ENCODE results near the gene LRRC25.

- TF ChIP-seq, protein P1, sequence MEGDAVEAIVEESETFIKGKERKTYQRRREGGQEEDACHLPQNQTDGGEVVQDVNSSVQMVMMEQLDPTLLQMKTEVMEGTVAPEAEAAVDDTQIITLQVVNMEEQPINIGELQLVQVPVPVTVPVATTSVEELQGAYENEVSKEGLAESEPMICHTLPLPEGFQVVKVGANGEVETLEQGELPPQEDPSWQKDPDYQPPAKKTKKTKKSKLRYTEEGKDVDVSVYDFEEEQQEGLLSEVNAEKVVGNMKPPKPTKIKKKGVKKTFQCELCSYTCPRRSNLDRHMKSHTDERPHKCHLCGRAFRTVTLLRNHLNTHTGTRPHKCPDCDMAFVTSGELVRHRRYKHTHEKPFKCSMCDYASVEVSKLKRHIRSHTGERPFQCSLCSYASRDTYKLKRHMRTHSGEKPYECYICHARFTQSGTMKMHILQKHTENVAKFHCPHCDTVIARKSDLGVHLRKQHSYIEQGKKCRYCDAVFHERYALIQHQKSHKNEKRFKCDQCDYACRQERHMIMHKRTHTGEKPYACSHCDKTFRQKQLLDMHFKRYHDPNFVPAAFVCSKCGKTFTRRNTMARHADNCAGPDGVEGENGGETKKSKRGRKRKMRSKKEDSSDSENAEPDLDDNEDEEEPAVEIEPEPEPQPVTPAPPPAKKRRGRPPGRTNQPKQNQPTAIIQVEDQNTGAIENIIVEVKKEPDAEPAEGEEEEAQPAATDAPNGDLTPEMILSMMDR (IDR thresholded peaks at IDR 0.05), result no peak
- no peak for TF ChIP-seq POLR2A (IDR thresholded peaks at IDR 0.05)
Measured at GRCh38 chr19:18446145-18446810, 48.9 kb upstream of the LRRC25 start.

Measured in body of pancreas (tissue), 4 donors.